H7 (cell line): ENCODE measurements around the gene SERPINA5. TPM values are rescaled to one million over a fixed set of nuclear protein-coding genes. Genes with fewer than 3 reads are reported as not detected.

Experiments used
- DNase-seq: peaks from one replicate; pipeline ENCODE4 v3.0.0; 2012
- H3K27me3 ChIP-seq: 2 replicates; pipeline ENCODE4 v1.6.0; 2011; ENCODE audit warnings: mild to moderate bottlenecking, low read length; ENCODE audit not compliant: control insufficient read depth, insufficient read depth
- H3K36me3 ChIP-seq: replicated peaks from 2 replicates; pipeline ENCODE4 v1.5.1; 2011; ENCODE audit warnings: low read length; ENCODE audit not compliant: control insufficient read depth, insufficient read depth
- H3K4me3 ChIP-seq: 2 replicates; pipeline ENCODE4 v1.5.1; 2011; ENCODE audit warnings: low read depth, mild to moderate bottlenecking, control low read depth, low read length, moderate library complexity; ENCODE audit not compliant: insufficient read depth
- total RNA-seq: library from RNA; depleted of rRNA; stranded (reverse); fragments of >200 nt; shearing (Covaris generic); gene quantifications from 2 replicates; pipeline ENCODE4 v1.2.3, GENCODE V29; 2014

SERPINA5 gene
- total RNA-seq, 1 experiment from 2014 or later: 1.6 TPM

GRCh38 chr14:94613720-94614644 is 32.8 kb downstream of the SERPINA5 start:
- Histone ChIP-seq H3K27me3 (no peaks in the 10 kb centered on the region), H3K36me3 (no peaks in the 10 kb centered on the region), H3K4me3 (no peak overlapping the region)
- no peak for DNase-seq

GRCh38 chr14:94614802-94615201 is 33.6 kb downstream of the SERPINA5 start:
- Histone ChIP-seq H3K36me3 (no peaks in the 10 kb centered on the region), H3K4me3 (no peak overlapping the region), H3K27me3 (no peaks in the 10 kb centered on the region)
- DNase-seq: no peak

GRCh38 chr14:94615254-94615653 is 34.0 kb downstream of the SERPINA5 start:
- DNase-seq: no peak
- Histone ChIP-seq H3K27me3 (no peaks in the 10 kb centered on the region), H3K4me3 (no peak overlapping the region), H3K36me3 (no peaks in the 10 kb centered on the region)

- no peaks in the 10 kb centered on the region for H3K27me3 ChIP-seq
- DNase-seq: no peak
- no peak overlapping the region for H3K4me3 ChIP-seq
- H3K36me3 ChIP-seq: no peaks in the 10 kb centered on the region
Observed at GRCh38 chr14:94615823-94616570, 34.8 kb downstream of the SERPINA5 start.

GRCh38 chr14:94617366-94617941 is 36.2 kb downstream of the SERPINA5 start:
- H3K36me3 ChIP-seq: no peaks in the 10 kb centered on the region
- no peak for DNase-seq
- no peak overlapping the region for H3K4me3 ChIP-seq
- H3K27me3 ChIP-seq: no peaks in the 10 kb centered on the region

GRCh38 chr14:94617988-94618822 is 37.0 kb downstream of the SERPINA5 start:
- H3K27me3 ChIP-seq: no peaks in the 10 kb centered on the region
- H3K36me3 ChIP-seq: no peaks in the 10 kb centered on the region
- DNase-seq: no peak
- no peak overlapping the region for H3K4me3 ChIP-seq

GRCh38 chr14:94619297-94619696 is 38.1 kb downstream of the SERPINA5 start:
- no peak for DNase-seq
- H3K36me3 ChIP-seq: no peaks in the 10 kb centered on the region
- no peak overlapping the region for H3K4me3 ChIP-seq
- no peaks in the 10 kb centered on the region for H3K27me3 ChIP-seq

- no peak for DNase-seq
- Histone ChIP-seq H3K36me3 (no peaks in the 10 kb centered on the region), H3K4me3 (no peak overlapping the region), H3K27me3 (no peaks in the 10 kb centered on the region; the same call in 1 of the 2 replicates)
Observed at GRCh38 chr14:94620597-94620996, 39.4 kb downstream of the SERPINA5 start.

GRCh38 chr14:94621358-94622134 is 40.3 kb downstream of the SERPINA5 start:
- H3K36me3 ChIP-seq: no peaks in the 10 kb centered on the region
- no peak overlapping the region for H3K4me3 ChIP-seq
- no peaks in the 10 kb centered on the region; the same call in 1 of the 2 replicates for H3K27me3 ChIP-seq
- DNase-seq: no peak

GRCh38 chr14:94622653-94623421 is 41.6 kb downstream of the SERPINA5 start:
- Histone ChIP-seq H3K4me3 (no peak overlapping the region), H3K36me3 (no peaks in the 10 kb centered on the region), H3K27me3 (no peaks in the 10 kb centered on the region; the same call in 1 of the 2 replicates)
- DNase-seq: no peak

- Histone ChIP-seq H3K4me3 (no peak overlapping the region), H3K27me3 (no peaks in the 10 kb centered on the region; the same call in 1 of the 2 replicates), H3K36me3 (no peaks in the 10 kb centered on the region)
- DNase-seq: no peak
Observed at GRCh38 chr14:94623422-94623809, 42.2 kb downstream of the SERPINA5 start.

GRCh38 chr14:94623856-94624499 is 42.8 kb downstream of the SERPINA5 start:
- Histone ChIP-seq H3K4me3 (no peak overlapping the region), H3K36me3 (no peaks in the 10 kb centered on the region), H3K27me3 (no peaks in the 10 kb centered on the region; the same call in 1 of the 2 replicates)
- DNase-seq: no peak
